Smooth muscle cell (in vitro differentiated cells): Measurements from ENCODE around the gene OR52E6. TPM values are rescaled to one million over a fixed set of nuclear protein-coding genes. Genes with fewer than 3 reads are reported as not detected.

Experiments used
- DNase-seq: peaks from one replicate; lab custom pipeline; 2025; ENCODE audit not compliant: unreplicated experiment; lab: John Stamatoyannopoulos, UW
- H2AFZ ChIP-seq: fragments of 200-600 bp; sonication (generic); 2 replicates; pipeline ENCODE4 v1.6.0; 2016; ENCODE audit warnings: antibody characterized with exemption, low read depth, mild to moderate bottlenecking
- H3F3A ChIP-seq: fragments of 200-600 bp; sonication (generic); 2 replicates; pipeline ENCODE4 v1.6.0; 2017; ENCODE audit warnings: antibody characterized with exemption, low read depth
- H3K27ac ChIP-seq: fragments of 200-600 bp; sonication (generic); 2 replicates; pipeline ENCODE4 v1.5.1; 2016; ENCODE audit warnings: low read depth, mild to moderate bottlenecking
- H3K27me3 ChIP-seq: fragments of 200-600 bp; sonication (generic); 2 replicates; pipeline ENCODE4 v1.6.1; 2016; ENCODE audit warnings: low read depth, mild to moderate bottlenecking
- H3K36me3 ChIP-seq: fragments of 200-600 bp; sonication (generic); 2 replicates; pipeline ENCODE4 v1.5.1; 2016; ENCODE audit warnings: low read depth
- H3K4me1 ChIP-seq: fragments of 200-600 bp; sonication (generic); 2 replicates; pipeline ENCODE4 v1.5.1; 2016; ENCODE audit warnings: low read depth
- H3K4me2 ChIP-seq: fragments of 200-600 bp; sonication (generic); 2 replicates; pipeline ENCODE4 v1.6.0; 2016; ENCODE audit warnings: mild to moderate bottlenecking
- H3K4me3 ChIP-seq: fragments of 200-600 bp; sonication (generic); 2 replicates; pipeline ENCODE4 v1.5.1; 2016; ENCODE audit warnings: mild to moderate bottlenecking
- H3K79me2 ChIP-seq: fragments of 200-600 bp; sonication (generic); 2 replicates; pipeline ENCODE4 v1.6.0; 2016; ENCODE audit warnings: low read depth, mild to moderate bottlenecking
- H3K9ac ChIP-seq: fragments of 200-600 bp; sonication (generic); 2 replicates; pipeline ENCODE4 v1.6.0; 2016; ENCODE audit warnings: low read depth
- H3K9me3 ChIP-seq: fragments of 200-600 bp; sonication (generic); replicated peaks from 2 replicates; pipeline ENCODE4 v1.5.1; 2016; ENCODE audit warnings: low read depth
- H4K20me1 ChIP-seq: fragments of 200-600 bp; sonication (generic); 2 replicates; pipeline ENCODE4 v1.6.0; 2016; ENCODE audit warnings: low read depth
- WGBS: methylation state at CpG from one replicate; pipeline ENCODE4 v1.1.7; 2016; ENCODE audit warnings: low lambda C conversion rate; 5-methylcytosine and 5-hydroxymethylcytosine counted together
- polyA plus RNA-seq: library from polyadenylated mRNA; unstranded; fragments of >200 nt; fragmentation: Nextera tagmentation; extraction: Ambion mirVana; gene quantifications from 2 replicates; pipeline ENCODE4 v1.2.1, GENCODE V29; 2016
- total RNA-seq: library from RNA; depleted of rRNA; stranded (reverse); fragments of >200 nt; gene quantifications from 2 replicates; pipeline ENCODE4 v1.2.3, GENCODE V29; 2014
- TF ChIP-seq, protein P1 (sequence below): fragments of 200-600 bp; sonication (generic); IDR thresholded peaks from 2 replicates; pipeline ENCODE4 v1.5.1; 2017; ENCODE audit warnings: borderline replicate concordance, mild to moderate bottlenecking, antibody characterized with exemption; ENCODE audit not compliant: insufficient read depth, poor library complexity, severe bottlenecking

OR52E6 gene
- total RNA-seq, result not detected in 2 replicates
- polyA plus RNA-seq, result not detected in 2 replicates

DNA sequence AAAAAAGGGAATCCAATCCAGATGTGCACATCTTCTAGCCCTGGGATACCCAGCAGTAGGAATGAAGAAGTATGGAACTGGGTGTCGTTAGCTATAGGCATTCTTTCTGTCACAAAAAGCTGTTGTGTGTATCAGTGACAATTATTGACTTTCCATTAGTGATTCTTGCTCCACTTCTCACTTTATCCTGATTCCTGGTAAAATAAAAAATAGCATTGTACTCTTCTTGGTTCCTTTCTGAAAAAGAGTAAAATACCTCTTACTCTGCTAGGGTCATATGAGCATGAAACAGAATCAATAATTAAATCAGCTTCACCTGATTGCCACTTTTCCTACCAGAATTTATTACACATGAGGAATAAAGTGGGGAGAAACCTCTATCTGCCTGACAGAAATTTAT lies at the start of gene OR52E6:
Gene OR52E6, minus strand, starts transcription at position 101 of the 400 bp plus-strand sequence. Its CDS starts 0 bp downstream, at position 101.
- no peak within 1 kb of the TSS for H3K9ac ChIP-seq
- DNase-seq, result no peak
- peaks cover 4% of the 10 kb centered on the region for H3K27me3 ChIP-seq
- H3K9me3 ChIP-seq, result no peaks in the 10 kb centered on the region
- TF ChIP-seq, protein P1, sequence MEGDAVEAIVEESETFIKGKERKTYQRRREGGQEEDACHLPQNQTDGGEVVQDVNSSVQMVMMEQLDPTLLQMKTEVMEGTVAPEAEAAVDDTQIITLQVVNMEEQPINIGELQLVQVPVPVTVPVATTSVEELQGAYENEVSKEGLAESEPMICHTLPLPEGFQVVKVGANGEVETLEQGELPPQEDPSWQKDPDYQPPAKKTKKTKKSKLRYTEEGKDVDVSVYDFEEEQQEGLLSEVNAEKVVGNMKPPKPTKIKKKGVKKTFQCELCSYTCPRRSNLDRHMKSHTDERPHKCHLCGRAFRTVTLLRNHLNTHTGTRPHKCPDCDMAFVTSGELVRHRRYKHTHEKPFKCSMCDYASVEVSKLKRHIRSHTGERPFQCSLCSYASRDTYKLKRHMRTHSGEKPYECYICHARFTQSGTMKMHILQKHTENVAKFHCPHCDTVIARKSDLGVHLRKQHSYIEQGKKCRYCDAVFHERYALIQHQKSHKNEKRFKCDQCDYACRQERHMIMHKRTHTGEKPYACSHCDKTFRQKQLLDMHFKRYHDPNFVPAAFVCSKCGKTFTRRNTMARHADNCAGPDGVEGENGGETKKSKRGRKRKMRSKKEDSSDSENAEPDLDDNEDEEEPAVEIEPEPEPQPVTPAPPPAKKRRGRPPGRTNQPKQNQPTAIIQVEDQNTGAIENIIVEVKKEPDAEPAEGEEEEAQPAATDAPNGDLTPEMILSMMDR, result no peak
- WGBS, result 37% methylated on average over 1 of the region's 1 CpG
- no peaks in the 10 kb centered on the region for H3K4me1 ChIP-seq
- H3K27ac ChIP-seq, result no peak within 1 kb of the TSS
- no peaks in the 10 kb centered on the region for H3K36me3 ChIP-seq
- H3K4me3 ChIP-seq, result no peak within 1 kb of the TSS
- no peaks in the 10 kb centered on the region for H3F3A ChIP-seq
- H3K4me2 ChIP-seq, result no peak within 1 kb of the TSS
- no peaks in the 10 kb centered on the region for H4K20me1 ChIP-seq
- no peaks in the 10 kb centered on the region for H3K79me2 ChIP-seq
- H2AFZ ChIP-seq, result no peak within 1 kb of the TSS

DNA sequence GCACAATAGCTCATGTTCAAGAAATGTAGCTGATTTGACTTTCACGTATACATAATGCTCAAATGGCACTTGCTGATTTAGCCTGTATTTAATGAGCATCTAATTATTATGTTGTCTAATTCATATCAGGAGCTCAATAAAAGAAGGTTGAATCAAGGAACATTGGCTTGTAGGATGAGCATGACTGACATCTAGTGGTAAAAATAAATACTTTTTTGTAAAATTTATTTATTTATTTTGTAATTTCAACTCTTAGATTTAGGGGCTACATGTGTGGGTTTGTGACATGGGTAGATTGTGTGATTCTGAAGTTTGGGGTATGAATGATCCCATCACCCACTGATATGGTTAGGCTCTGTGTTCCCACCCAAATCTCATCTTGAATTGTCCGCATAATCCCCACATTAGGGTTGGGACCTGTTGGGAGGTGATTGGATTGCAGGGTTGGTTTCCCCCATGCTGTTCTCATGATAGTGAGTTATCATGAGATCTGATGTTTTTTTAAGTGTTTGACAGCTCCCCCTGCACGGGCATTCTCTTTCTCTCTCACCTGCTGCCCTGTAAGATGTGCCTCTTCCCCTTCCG lies 49.6 kb upstream of the OR52E6 start:
- H3K4me2 ChIP-seq, result no peak overlapping the region
- H3F3A ChIP-seq, result no peaks in the 10 kb centered on the region
- TF ChIP-seq, protein P1, result peak; percentile 50
- no peak overlapping the region for H3K9ac ChIP-seq
- H3K27me3 ChIP-seq, result no peaks in the 10 kb centered on the region
- H3K4me3 ChIP-seq, result no peak overlapping the region
- 60% methylated on average over 4 of the region's 4 CpGs for WGBS
- no peaks in the 10 kb centered on the region for H3K79me2 ChIP-seq
- H4K20me1 ChIP-seq, result no peaks in the 10 kb centered on the region
- no peaks in the 10 kb centered on the region for H3K9me3 ChIP-seq
- no peak overlapping the region for H2AFZ ChIP-seq
- H3K27ac ChIP-seq, result no peak overlapping the region
- DNase-seq, result no peak
- no peaks in the 10 kb centered on the region for H3K4me1 ChIP-seq
- no peaks in the 10 kb centered on the region for H3K36me3 ChIP-seq

DNA sequence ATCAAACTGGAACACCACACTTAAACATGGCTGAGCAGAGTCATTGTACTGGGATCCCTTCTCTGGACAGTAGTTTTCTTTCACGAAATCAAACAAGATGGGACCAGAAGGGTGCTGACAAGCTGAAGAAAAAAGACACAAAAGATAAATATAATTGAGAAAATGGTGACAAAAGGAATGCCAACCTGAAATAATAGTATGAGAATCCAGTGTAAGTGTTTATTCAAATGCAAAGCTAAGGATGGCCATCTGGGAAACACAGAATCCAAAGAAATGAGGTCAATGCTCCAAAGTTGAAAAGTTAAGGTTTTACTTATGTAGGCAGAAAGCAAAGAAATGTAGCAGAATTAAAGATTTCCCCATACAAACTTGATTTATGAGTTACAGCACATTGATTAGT lies 46.0 kb upstream of the OR52E6 start:
- no peaks in the 10 kb centered on the region for H4K20me1 ChIP-seq
- no peaks in the 10 kb centered on the region for H3K36me3 ChIP-seq
- no peaks in the 10 kb centered on the region for H3F3A ChIP-seq
- no peak overlapping the region for H2AFZ ChIP-seq
- no peak overlapping the region for H3K9ac ChIP-seq
- no peaks in the 10 kb centered on the region for H3K4me1 ChIP-seq
- 79% methylated on average over 1 of the region's 1 CpG for WGBS
- TF ChIP-seq, protein P1, result no peak
- H3K27ac ChIP-seq, result no peak overlapping the region
- peaks cover 4% of the 10 kb centered on the region for H3K27me3 ChIP-seq
- H3K79me2 ChIP-seq, result no peaks in the 10 kb centered on the region
- DNase-seq, result no peak
- H3K4me3 ChIP-seq, result no peak overlapping the region
- no peaks in the 10 kb centered on the region for H3K9me3 ChIP-seq
- H3K4me2 ChIP-seq, result no peak overlapping the region

DNA sequence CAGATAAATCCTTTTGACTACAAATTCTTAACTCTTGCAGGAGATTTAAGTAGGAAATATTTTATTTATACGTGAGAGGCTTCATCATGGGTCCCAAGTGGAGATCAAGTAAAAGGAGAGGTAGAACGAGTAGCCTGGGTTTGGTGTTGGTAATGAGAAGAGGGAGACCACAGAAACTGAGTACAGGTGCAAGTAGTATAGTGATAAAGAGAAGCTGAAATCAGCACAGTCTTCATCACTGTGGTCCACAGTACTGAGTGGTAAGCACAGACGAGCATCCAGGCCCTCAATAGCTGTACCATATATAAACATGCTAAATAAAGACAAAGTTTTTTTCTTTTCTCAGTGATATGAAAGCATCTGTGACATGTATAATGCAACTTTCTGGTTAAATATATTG lies 45.5 kb upstream of the OR52E6 start:
- H3K79me2 ChIP-seq, result no peaks in the 10 kb centered on the region
- no peak overlapping the region for H3K4me3 ChIP-seq
- WGBS, result 77% methylated on average over 3 of the region's 3 CpGs
- no peaks in the 10 kb centered on the region for H3F3A ChIP-seq
- no peaks in the 10 kb centered on the region for H3K9me3 ChIP-seq
- no peaks in the 10 kb centered on the region for H3K36me3 ChIP-seq
- H3K9ac ChIP-seq, result no peak overlapping the region
- no peak for DNase-seq
- no peak overlapping the region for H2AFZ ChIP-seq
- H4K20me1 ChIP-seq, result no peaks in the 10 kb centered on the region
- TF ChIP-seq, protein P1, result no peak
- no peaks in the 10 kb centered on the region for H3K4me1 ChIP-seq
- H3K27me3 ChIP-seq, result peaks cover 4% of the 10 kb centered on the region
- H3K27ac ChIP-seq, result no peak overlapping the region
- H3K4me2 ChIP-seq, result no peak overlapping the region
